HepG2 (cell line): ENCODE measurements around the gene DZIP1L. TPM values are rescaled to one million over a fixed set of nuclear protein-coding genes. Genes with fewer than 3 reads are reported as not detected.
"Not testable (repeated sequence)": the region's sequence is repeated elsewhere in the genome, so short reads cannot be mapped to it uniquely, and the experiment has no call there.

Experiments used
- ATAC-seq: fragments of 200-7000 bp; cut with Tn5 transposase; 3 replicates; pipeline ENCODE4 v1.9.1; 2020; ENCODE audit warnings: mild to moderate bottlenecking, moderate library complexity
- BruUV-seq: library from RNA; stranded (reverse); fragments of 400-500 nt; replicated peaks from 2 replicates; lab custom pipeline; 2021; lab: Mats Ljungman, UMichigan
- CTCF ChIA-PET: fragments of 300-600 bp; formaldehyde crosslinking; extraction: SDS; loops from one replicate; lab custom pipeline; 2021; ENCODE audit warnings: low total read pairs, inconsistent platforms, low intra/inter-chr PET ratio; lab: Yijun Ruan, JAX
- POLR2A ChIA-PET: fragments of 350-600 bp; sonication (Branson Sonifier 250); formaldehyde crosslinking; loops from one replicate; lab custom pipeline; 2020; ENCODE audit warnings: antibody characterized with exemption, inconsistent platforms; lab: Yijun Ruan, JAX
- DNase-seq: peaks from one replicate; pipeline ENCODE4 v3.0.0-alpha.2; 2015; ENCODE audit warnings: low spot score
- FAIRE-seq: peaks from 3 replicates; lab custom pipeline; 2011; peaks lifted over from hg19 to GRCh38; lab: Jason Lieb, UNC
- H2AFZ ChIP-seq: one replicate; pipeline ENCODE4 v1.6.1; 2011; ENCODE audit warnings: low read length, inconsistent platforms
- H3K27ac ChIP-seq: fragments of 300-600 bp; 3 replicates; pipeline ENCODE4 v1.8.0; 2011; ENCODE audit warnings: mixed run types, mild to moderate bottlenecking, mixed read lengths, low read length, inconsistent platforms; ENCODE audit not compliant: insufficient read depth; ENCODE audit errors: extremely low read length
- H3K27me3 ChIP-seq, 2 experiments: fragments of 200-600 bp in 1 of 2; 2 replicates in 1 of 2; 3 replicates in 1 of 2; pipeline versions ENCODE4 v1.6.0 to v1.8.0; 2011; ENCODE audit warnings: low read length in 2 of 2, mild to moderate bottlenecking in 2 of 2, moderate library complexity in 2 of 2, inconsistent platforms in 1 of 2; ENCODE audit not compliant: insufficient read depth in 2 of 2, control insufficient read depth in 1 of 2
- H3K36me3 ChIP-seq, 2 experiments: fragments of 200-600 bp in 1 of 2; replicated peaks in 1 of 2; 2 replicates in 1 of 2; 3 replicates in 1 of 2; pipeline versions ENCODE4 v1.5.1 to v1.8.0; 2011; ENCODE audit warnings: low read length in 2 of 2, inconsistent platforms in 1 of 2; ENCODE audit not compliant: insufficient read depth in 2 of 2, control insufficient read depth in 1 of 2
- H3K4me1 ChIP-seq: 2 replicates; pipeline ENCODE4 v1.5.1; 2012; ENCODE audit warnings: low read length, inconsistent platforms; ENCODE audit not compliant: insufficient read depth
- H3K4me2 ChIP-seq: 2 replicates; pipeline ENCODE4 v1.6.0; 2011; ENCODE audit warnings: low read depth, low read length, inconsistent platforms
- H3K4me3 ChIP-seq, 3 experiments: fragments of 200-600 bp in 1 of 3; sonication (generic), shearing (Covaris generic) in 1 of 3; replicated peaks in 1 of 3; 2 replicates each; pipeline ENCODE4 v1.5.1; 2011 to 2016; ENCODE audit warnings: low read length in 3 of 3, inconsistent platforms in 2 of 3, low read depth in 2 of 3, mild to moderate bottlenecking in 2 of 3, control low read depth in 1 of 3, mixed read lengths in 1 of 3; ENCODE audit not compliant: insufficient read depth in 1 of 3
- H3K79me2 ChIP-seq: one replicate; pipeline ENCODE4 v1.6.1; 2011; ENCODE audit warnings: low read length, inconsistent platforms; ENCODE audit not compliant: insufficient read depth
- H3K9ac ChIP-seq: 2 replicates; pipeline ENCODE4 v1.6.0; 2011; ENCODE audit warnings: mild to moderate bottlenecking, low read depth, low read length, inconsistent platforms; ENCODE audit not compliant: insufficient read depth
- H3K9me3 ChIP-seq: 2 replicates; pipeline ENCODE4 v1.5.1; 2012; ENCODE audit warnings: mild to moderate bottlenecking, low read length
- H4K20me1 ChIP-seq: 2 replicates; pipeline ENCODE4 v1.6.0; 2011; ENCODE audit warnings: inconsistent platforms, mild to moderate bottlenecking, low read length, moderate library complexity; ENCODE audit not compliant: insufficient read depth
- FLYWCH1 ChIP-seq: sonication (generic); formaldehyde crosslinking; IDR thresholded peaks from 2 replicates; pipeline ENCODE4 v1.8.1; 2023; ENCODE audit warnings: mild to moderate bottlenecking, missing genetic modification reagents
- GFI1 ChIP-seq: sonication (generic); formaldehyde crosslinking; IDR thresholded peaks from 2 replicates; pipeline ENCODE4 v1.5.0; 2020; ENCODE audit warnings: missing genetic modification reagents, mild to moderate bottlenecking, borderline replicate concordance
- MEF2D ChIP-seq: sonication (generic); formaldehyde crosslinking; IDR thresholded peaks from 2 replicates; pipeline ENCODE4 v1.5.1; 2020; ENCODE audit warnings: mild to moderate bottlenecking, missing genetic modification reagents
- RFX5 ChIP-seq: IDR thresholded peaks from 2 replicates; pipeline ENCODE4 v1.6.1; 2011; ENCODE audit warnings: low read depth, low read length, improper control_type of control experiment
- ZNF30 ChIP-seq: sonication (generic); formaldehyde crosslinking; IDR thresholded peaks from 2 replicates; pipeline ENCODE4 v1.5.0; 2020; ENCODE audit warnings: mild to moderate bottlenecking, missing genetic modification reagents
- ZNF672 ChIP-seq: sonication (generic); formaldehyde crosslinking; IDR thresholded peaks from 2 replicates; pipeline ENCODE4 v1.8.1; 2022; ENCODE audit warnings: missing genetic modification reagents
- ZNF83 ChIP-seq: sonication (generic); formaldehyde crosslinking; IDR thresholded peaks from 2 replicates; pipeline ENCODE4 v1.4.0; 2020; ENCODE audit warnings: missing genetic modification reagents, mild to moderate bottlenecking, borderline replicate concordance
- WGBS: methylation state at CpG from one replicate; pipeline ENCODE4 v1.1.6; 2017; ENCODE audit warnings: low lambda C conversion rate; 5-methylcytosine and 5-hydroxymethylcytosine counted together
- in situ Hi-C: cut with HindIII; loops from 2 replicates; pipeline ENCODE4 v1.10.0; 2017; ENCODE audit warnings: low pct_unique_long_range_greater_than_20kb; ENCODE audit not compliant: extremely low pct_ligation_motif_present
- intact Hi-C: fragments of 100-400 bp; cut with micrococcal nuclease; formaldehyde crosslinking; loops from one replicate; pipeline ENCODE4 v1.10.0; 2022; ENCODE audit not compliant: unreplicated experiment
- polyA plus RNA-seq, 8 experiments: library from polyadenylated mRNA; depleted of rRNA in 3 of 8; stranded (reverse) in 7 of 8; unstranded in 1 of 8; fragments of >200 nt; fragmentation: Illumina TruSeq in 4 of 8; extraction: Trizol in 4 of 8; gene quantifications; 2 replicates each; pipeline versions ENCODE4 v1.2.1 to v1.2.3, GENCODE V29; 2011 to 2016; ENCODE audit warnings: low read depth in 4 of 8, missing spikeins in 1 of 8, mixed read lengths in 1 of 8; ENCODE audit not compliant: insufficient read depth in 1 of 8
- total RNA-seq, 5 experiments: library from RNA; depleted of rRNA; stranded (reverse); fragments of >200 nt; fragmentation: Illumina TruSeq; extraction: Trizol; gene quantifications; 2 replicates each; pipeline ENCODE4 v1.2.3, GENCODE V29; 2016; ENCODE audit warnings: low read depth in 1 of 5

DZIP1L gene
- total and polyA plus RNA-seq, 2 of the 13 experiments (the other 11 are each of a cell fraction or from before 2014, with no cell fraction given) = 0.90 to 1.2 TPM

DNA sequence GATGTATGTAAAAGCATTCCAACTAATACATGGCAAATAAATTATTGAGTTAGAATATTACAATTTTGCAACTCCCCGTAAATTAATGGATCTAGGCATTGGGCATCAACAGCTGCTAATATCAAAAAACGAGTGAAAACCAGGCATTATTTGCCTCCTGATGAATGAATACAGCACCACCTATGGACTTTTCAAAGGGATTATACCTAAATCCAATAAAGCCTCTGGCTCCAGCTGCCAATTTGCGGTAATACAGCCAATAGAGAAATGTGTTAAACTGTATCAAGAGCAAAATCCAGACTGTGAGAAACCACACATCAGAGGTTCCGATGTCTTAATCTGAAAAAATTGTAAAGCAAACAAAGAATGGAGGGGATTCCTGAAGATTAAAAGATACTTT lies 33.1 kb upstream of the DZIP1L start:
- WGBS = 25% methylated on average over 4 of the region's 4 CpGs
- Histone ChIP-seq H4K20me1 (no peaks in the 10 kb centered on the region), H3K4me3 (no peak overlapping the region), H3K27me3 (no peaks in the 10 kb centered on the region), H2AFZ (no peak overlapping the region), H3K4me2 (no peak overlapping the region), H3K79me2 (no peaks in the 10 kb centered on the region), H3K27ac (no peak overlapping the region), H3K9me3 (no peaks in the 10 kb centered on the region), H3K4me1 (no peaks in the 10 kb centered on the region), H3K36me3 (no peaks in the 10 kb centered on the region), H3K9ac (no peak overlapping the region)
- no peak for FAIRE-seq
- no TSS peak for BruUV-seq
- DNase-seq = no peak
- ChIA-PET CTCF (no interaction called here), POLR2A (no interaction called here)
- intact Hi-C loops = no loop called here
- in situ Hi-C loops = no loop called here
- ATAC-seq = no peak
- no peak for TF ChIP-seq ZNF30 (CRISPR knock-in tag)
- TF ChIP-seq MEF2D = no peak
- TF ChIP-seq ZNF672 (CRISPR knock-in tag) = no peak
- TF ChIP-seq ZNF83 (CRISPR knock-in tag) = no peak
- no peak for TF ChIP-seq RFX5
- TF ChIP-seq GFI1 (CRISPR knock-in tag) = no peak
- no peak for TF ChIP-seq FLYWCH1 (CRISPR knock-in tag)

DNA sequence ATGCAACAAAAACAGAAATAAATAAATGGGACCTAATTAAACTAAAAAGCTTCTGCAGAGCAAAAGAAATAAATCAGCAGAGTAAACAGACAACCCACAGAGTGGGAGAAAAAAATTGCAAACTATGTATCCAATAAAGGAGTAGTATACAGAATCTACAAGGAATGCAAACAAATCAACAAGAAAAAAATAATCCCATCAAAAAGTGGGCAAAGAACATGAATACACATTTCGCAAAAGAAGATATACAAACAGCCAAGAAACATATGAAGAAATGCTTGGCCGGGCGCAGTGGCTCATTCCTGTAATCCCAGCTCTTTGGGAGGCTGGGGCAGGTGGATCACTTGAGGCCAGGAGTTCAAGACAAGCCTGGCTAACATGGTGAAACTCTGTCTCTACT lies 26.8 kb upstream of the DZIP1L start:
- H3K27me3 ChIP-seq, H3K4me2 ChIP-seq, H3K4me3 ChIP-seq, POLR2A ChIA-PET, H3K9me3 ChIP-seq, H3K36me3 ChIP-seq, ATAC-seq, H4K20me1 ChIP-seq, in situ Hi-C loops, FAIRE-seq, H2AFZ ChIP-seq, H3K9ac ChIP-seq, intact Hi-C loops, CTCF ChIA-PET, H3K4me1 ChIP-seq, DNase-seq, H3K79me2 ChIP-seq, BruUV-seq, H3K27ac ChIP-seq: not testable (repeated sequence)
- 63% methylated on average over 3 of the region's 3 CpGs for WGBS
